HG02798 (cell line): ENCODE measurements around the gene ADGRG3.
A peak's percentile ranks its signal among the peaks of the same experiment; 100 is the strongest.

Source experiments
- ATAC-seq: cut with Tn5 transposase; IDR thresholded peaks from one replicate; pipeline ENCODE4 v1.9.1; 2021; ENCODE audit warnings: mild to moderate bottlenecking; ENCODE audit not compliant: unreplicated experiment, poor library complexity

ADGRG3 gene

GRCh38 chr16:57730771-57731730 lies 62.9 kb downstream of the ADGRG3 start:
- ATAC-seq: no peak

GRCh38 chr16:57732037-57732436 lies 63.9 kb downstream of the ADGRG3 start:
- no peak for ATAC-seq

- ATAC-seq: no peak
Observed at GRCh38 chr16:57732714-57733113, 64.6 kb downstream of the ADGRG3 start.

- no peak for ATAC-seq
Observed at GRCh38 chr16:57734308-57734924, 66.3 kb downstream of the ADGRG3 start.

- peak; percentile 93 for ATAC-seq
Observed at GRCh38 chr16:57734925-57735754, 67.0 kb downstream of the ADGRG3 start.

GRCh38 chr16:57735755-57736418 lies 67.8 kb downstream of the ADGRG3 start, which contains the start of gene KATNB1:
KATNB1 (plus strand) TSS chr16:57735770; CDS start chr16:57737244, 1,474 bp downstream.
- no peak for ATAC-seq

- ATAC-seq: no peak
Observed at GRCh38 chr16:57736419-57737351, 68.6 kb downstream of the ADGRG3 start.

- ATAC-seq: no peak
Observed at GRCh38 chr16:57738844-57739243, 70.7 kb downstream of the ADGRG3 start.
